GM12892 (cell line): ENCODE measurements around the gene TEX55.

Source experiments
- POLR2A ChIP-seq: IDR thresholded peaks from 2 replicates; pipeline ENCODE4 v1.6.1; 2011; ENCODE audit warnings: low read depth, low read length, control low read depth
- POLR2AphosphoS5 ChIP-seq: IDR thresholded peaks from 2 replicates; pipeline ENCODE4 v1.6.1; 2011; ENCODE audit warnings: low read depth, low read length, control low read depth
- TAF1 ChIP-seq: IDR thresholded peaks from 2 replicates; pipeline ENCODE4 v1.6.1; 2011; ENCODE audit warnings: low read depth, mild to moderate bottlenecking, control low read depth, low read length, borderline replicate concordance

GRCh38 chr3:119176778-119177177 is 30.8 kb downstream of the TEX55 start:
- TF ChIP-seq TAF1 (no peak), POLR2A (no peak), POLR2AphosphoS5 (no peak)
